Measurements from ENCODE around the gene ATRAID.
"Not testable (repeated sequence)": the region's sequence is repeated elsewhere in the genome, so short reads cannot be mapped to it uniquely, and the experiment has no call there.

Gene ATRAID

DNA sequence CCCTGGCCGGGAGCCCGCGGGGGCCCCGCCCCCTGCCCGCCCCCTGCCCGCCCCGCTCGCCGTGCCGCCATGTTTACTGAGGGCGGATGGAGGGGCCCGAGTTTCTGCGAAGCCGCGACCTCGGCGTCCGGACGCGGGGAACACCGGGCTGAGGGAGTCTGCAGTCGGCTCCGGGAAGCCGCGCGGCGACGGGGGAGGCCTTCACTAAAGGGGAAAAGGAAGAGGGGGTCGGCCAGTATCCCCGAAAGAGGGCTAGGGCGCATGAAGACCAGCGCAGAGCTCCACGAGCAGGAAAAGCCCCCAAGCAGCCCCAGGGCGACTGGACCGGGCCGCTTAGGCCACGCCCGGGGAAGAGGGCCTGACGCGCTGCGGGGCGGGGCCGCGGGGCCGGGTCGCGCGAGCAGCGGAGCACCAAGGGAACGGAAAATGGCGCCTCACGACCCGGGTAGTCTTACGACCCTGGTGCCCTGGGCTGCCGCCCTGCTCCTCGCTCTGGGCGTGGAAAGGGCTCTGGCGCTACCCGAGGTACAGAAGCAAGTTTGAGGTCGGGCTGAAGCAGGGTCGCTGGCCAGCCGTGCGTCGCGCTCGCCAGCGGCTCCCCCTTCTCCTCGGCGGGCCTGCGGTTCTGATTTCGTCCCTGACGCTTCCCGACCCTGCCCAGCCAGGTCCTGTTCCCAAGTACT is at the start of gene ATRAID, which contains the start of gene SLC5A6:
ATRAID (plus strand) TSS at position 99 of the 683 bp plus-strand sequence; CDS start at position 427, 328 bp downstream.
SLC5A6 (minus strand) TSS at position 326 of the 683 bp plus-strand sequence. CDS start 4,618 bp downstream, outside the sequence.
- peak; percentile 84 for DNase-seq

GRCh38 chr2:27162151-27163121 is 49.4 kb upstream of the ATRAID start:
- no peak for DNase-seq

GRCh38 chr2:27164960-27165763 is 46.7 kb upstream of the ATRAID start:
- no peak for DNase-seq

- DNase-seq = no peak
Measured at GRCh38 chr2:27170581-27171337, 41.1 kb upstream of the ATRAID start.

DNA sequence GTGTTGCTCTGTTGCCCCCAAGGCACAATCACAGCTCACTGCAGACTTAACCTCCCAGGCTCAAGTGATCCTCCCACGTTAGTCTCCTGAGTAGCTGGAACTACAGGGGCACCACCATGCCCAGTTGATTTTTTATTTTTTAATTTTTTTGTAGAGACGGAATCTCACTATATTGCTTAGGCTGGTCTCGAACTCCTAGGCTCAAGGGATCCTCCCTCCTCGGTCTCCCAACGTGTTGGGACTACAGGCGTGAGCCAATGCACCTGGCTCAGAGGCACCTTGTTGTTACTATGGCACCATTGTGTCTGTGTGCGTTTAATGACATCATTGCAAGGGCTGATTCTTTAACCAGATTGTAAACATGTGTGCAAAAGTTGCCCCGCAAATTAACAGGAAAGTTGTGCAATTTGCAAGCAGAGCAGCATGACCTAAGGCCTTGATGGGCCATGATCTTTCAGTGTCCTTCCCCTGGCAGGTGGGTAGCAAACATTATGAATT is 40.4 kb upstream of the ATRAID start:
- no peak for DNase-seq

DNA sequence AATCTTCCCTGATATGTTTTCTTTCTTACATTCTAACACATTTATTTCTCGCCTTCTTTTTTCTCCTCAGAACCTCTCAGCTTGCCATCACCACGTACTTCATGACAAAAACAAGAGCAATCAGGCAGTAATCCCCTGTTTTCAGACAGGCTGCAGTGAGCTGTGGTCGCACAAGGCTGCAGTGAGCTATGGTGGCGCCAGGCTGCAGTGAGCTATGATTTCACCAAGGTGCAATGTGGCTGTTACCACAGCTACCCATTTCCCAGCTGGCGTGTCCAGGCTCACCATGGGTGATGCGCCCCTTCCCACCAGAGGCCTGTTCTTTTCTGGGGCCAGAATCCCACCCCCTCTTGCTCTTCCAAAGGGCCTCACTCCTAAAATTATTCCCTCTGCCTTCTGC is 37.2 kb upstream of the ATRAID start:
- no peak for DNase-seq

DNA sequence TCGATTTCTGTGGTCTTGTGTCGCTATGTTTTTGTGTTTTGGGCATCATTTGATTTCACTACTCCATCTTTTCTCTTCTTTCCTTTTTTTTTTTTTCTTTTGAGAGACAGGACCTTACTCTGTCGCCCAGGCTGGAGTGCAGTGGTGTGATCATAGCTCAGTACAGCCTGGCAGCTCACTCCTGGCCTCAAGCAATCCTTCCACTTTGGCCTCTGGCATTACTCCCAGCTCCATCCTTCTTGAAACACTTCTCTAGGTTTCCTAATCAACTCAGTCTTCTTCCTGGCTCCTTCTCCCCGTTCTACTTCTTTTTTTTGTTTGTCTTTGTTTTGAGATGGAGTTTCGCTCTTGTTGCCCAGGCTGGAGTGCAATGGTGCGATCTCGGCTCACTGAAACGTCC is 36.5 kb upstream of the ATRAID start:
- no peak for DNase-seq

GRCh38 chr2:27175781-27176180 is 36.1 kb upstream of the ATRAID start:
- DNase-seq = not testable (repeated sequence)

DNA sequence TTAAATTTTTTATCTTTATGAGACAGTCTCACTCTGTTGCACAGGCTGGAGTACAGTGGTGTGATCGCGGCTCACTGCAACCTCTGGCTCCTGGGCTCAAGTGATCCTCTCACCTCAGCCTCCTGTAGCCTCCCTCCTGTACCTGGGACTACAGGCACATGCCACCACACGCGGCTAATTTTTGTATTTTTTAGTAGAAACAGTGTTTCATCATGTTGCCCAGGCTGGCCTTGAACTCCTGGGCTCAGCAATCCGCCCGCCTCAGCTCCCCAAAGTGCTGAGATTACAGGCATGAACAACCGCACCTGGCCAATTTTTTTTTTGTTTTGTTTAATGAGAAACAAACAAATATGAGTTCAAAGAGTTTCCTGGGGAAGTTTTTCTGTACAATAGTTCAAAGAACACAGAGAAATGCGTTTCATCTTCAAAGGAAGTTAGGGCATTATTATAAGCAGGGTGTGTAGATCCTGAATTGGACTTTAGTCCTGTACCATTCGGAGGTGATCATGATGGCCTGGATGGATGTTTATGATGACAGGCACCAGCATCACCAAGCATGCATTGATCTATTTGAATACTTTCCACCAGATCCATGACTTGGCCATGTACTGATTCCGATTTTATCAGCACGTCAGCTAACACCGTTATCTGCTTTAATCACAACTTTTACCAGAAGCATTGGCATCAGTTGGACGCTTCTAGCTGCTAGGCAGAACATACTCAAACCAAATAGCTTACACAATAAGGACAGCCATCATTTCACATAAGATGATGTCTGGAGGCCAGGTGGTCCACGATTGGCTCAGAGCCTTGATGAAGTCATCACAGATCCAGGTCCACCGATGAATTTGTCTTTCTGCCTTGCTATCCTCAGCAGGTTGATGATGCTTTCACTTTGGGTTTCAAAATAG is 34.1 kb upstream of the ATRAID start:
- no peak for DNase-seq

GRCh38 chr2:27178469-27178868 is 33.4 kb upstream of the ATRAID start:
- DNase-seq = no peak

GRCh38 chr2:27179344-27180000 is 32.4 kb upstream of the ATRAID start:
- DNase-seq = no peak

- no peak for DNase-seq
Measured at GRCh38 chr2:27182346-27182745, 29.5 kb upstream of the ATRAID start.

- no peak for DNase-seq
Measured at GRCh38 chr2:27184115-27184514, 27.7 kb upstream of the ATRAID start.

DNA sequence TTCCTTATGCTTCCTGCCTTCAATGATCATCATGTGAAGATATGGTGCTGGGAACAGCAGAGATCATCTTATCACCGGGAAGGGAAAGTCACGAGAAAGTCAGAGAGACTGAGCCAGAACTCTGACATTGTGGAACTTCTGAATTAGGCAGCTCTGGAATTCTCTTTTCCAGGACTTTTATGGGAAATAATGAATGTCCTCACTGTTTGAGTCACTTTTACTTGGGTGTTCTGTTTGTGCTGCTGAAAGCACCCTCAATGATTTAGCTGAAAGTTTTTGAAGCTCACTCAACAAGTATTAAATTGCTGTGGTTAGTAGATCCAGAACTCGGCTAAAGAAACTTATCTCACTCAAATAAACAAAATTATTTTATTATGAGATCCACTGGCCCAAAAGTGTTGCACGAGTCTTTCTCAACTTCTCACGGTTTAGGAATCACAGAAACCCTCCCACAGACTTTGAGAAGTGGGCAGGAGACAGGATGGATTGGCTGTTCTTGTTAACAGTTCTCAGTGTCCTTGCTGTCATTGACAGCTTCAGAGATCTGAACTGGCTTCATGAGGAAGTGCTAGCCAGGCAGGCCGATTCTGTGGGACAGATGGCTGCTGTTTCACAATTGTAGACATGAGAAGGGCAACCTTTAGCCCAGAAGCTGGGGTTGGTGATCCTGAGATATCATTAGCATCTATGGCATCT is 26.4 kb upstream of the ATRAID start:
- DNase-seq = no peak

DNA sequence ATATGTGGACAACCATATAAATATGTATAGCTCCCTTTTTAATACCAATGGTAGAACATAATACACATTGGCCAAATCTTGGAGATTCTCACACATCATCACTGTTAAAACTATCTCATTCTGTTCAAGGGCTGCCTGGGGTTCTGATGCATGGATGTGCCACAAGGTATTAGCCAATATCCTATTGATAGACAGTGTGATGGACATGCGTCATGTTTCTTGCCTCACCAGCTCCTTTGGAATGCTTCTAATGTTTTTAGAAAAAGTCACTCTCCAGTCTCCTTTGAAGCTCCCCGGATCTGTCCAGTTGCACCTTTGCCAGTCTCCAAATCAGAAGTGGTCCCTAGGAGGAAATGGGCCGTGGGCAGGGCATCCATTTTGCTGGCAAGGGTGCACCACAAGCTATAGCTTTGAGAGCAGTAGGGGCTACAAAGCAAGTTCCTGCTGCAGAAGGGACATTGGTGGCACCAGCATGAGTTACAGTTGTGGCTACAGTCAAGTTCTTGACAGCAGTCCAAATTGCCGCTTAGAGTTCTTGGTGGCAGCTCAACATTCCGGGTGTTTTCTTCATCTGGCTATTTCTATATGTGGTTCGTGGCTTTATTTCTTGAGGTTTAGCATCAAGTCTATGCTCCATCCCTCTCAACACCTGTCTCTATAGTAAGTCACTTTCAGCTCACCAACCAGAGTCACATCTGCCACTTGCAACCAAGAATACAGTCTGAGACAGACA is 25.1 kb upstream of the ATRAID start:
- DNase-seq = no peak

- no peak for DNase-seq
Measured at GRCh38 chr2:27189989-27190388, 21.9 kb upstream of the ATRAID start.

GRCh38 chr2:27191070-27191829 is 20.6 kb upstream of the ATRAID start:
- no peak for DNase-seq

All from activated CD4-positive, alpha-beta T cell treated with anti-CD3 and anti-CD28 coated beads for 1 hour (primary cell).